Ureter (tissue), 1 donor: ENCODE data around the gene GSTA4. TPM values are rescaled to one million over a fixed set of nuclear protein-coding genes. Genes with fewer than 3 reads are reported as not detected.

Source experiments
- DNase-seq: peaks from one replicate; pipeline ENCODE4 v3.0.0-alpha.2; 2020; ENCODE audit warnings: low spot score
- total RNA-seq: library from RNA; stranded (reverse); gene quantifications from one replicate; pipeline ENCODE4 v1.2.4, GENCODE V29; 2023
- donor health status: DM: yes; HTN: yes; CAD: no.

Gene GSTA4
- total RNA-seq = 12.2 TPM

- DNase-seq = peak; percentile 97
These were observed at the start of gene GSTA4 for GRCh38 chr6:52995089-52995912. Gene GSTA4, minus strand, starts transcription at chr6:52995284. Its CDS starts 1,041 bp downstream, at chr6:52994243.

GRCh38 chr6:53044572-53044971 lies 49.5 kb upstream of the GSTA4 start:
- no peak for DNase-seq

GRCh38 chr6:53044071-53044470 lies 49.0 kb upstream of the GSTA4 start:
- no peak for DNase-seq

GRCh38 chr6:53043581-53043980 lies 48.5 kb upstream of the GSTA4 start:
- DNase-seq = no peak

GRCh38 chr6:53042112-53042511 lies 47.0 kb upstream of the GSTA4 start:
- no peak for DNase-seq

GRCh38 chr6:53041356-53041755 lies 46.3 kb upstream of the GSTA4 start:
- DNase-seq = no peak

GRCh38 chr6:53038596-53038995 lies 43.5 kb upstream of the GSTA4 start:
- no peak for DNase-seq

GRCh38 chr6:53038141-53038540 lies 43.1 kb upstream of the GSTA4 start:
- DNase-seq = no peak

GRCh38 chr6:53035549-53036213 lies 40.6 kb upstream of the GSTA4 start:
- DNase-seq = no peak

GRCh38 chr6:53033764-53034163 lies 38.7 kb upstream of the GSTA4 start:
- no peak for DNase-seq

GRCh38 chr6:53032849-53033248 lies 37.8 kb upstream of the GSTA4 start:
- DNase-seq = no peak

GRCh38 chr6:53031281-53031680 lies 36.2 kb upstream of the GSTA4 start:
- no peak for DNase-seq

- no peak for DNase-seq
These were observed 34.7 kb upstream of the GSTA4 start for GRCh38 chr6:53029761-53030160.

GRCh38 chr6:53029257-53029656 lies 34.2 kb upstream of the GSTA4 start:
- DNase-seq = no peak

- DNase-seq = no peak
These were observed 33.4 kb upstream of the GSTA4 start for GRCh38 chr6:53028467-53028866.

GRCh38 chr6:53027131-53027718 lies 32.1 kb upstream of the GSTA4 start:
- no peak for DNase-seq

- no peak for DNase-seq
These were observed 31.4 kb upstream of the GSTA4 start for GRCh38 chr6:53026526-53026925.

GRCh38 chr6:53023323-53023722 lies 28.2 kb upstream of the GSTA4 start:
- DNase-seq = no peak

GRCh38 chr6:53020005-53020744 lies 25.1 kb upstream of the GSTA4 start:
- no peak for DNase-seq

- no peak for DNase-seq
These were observed 23.4 kb upstream of the GSTA4 start for GRCh38 chr6:53018446-53018845.

- DNase-seq = no peak
These were observed 20.4 kb upstream of the GSTA4 start for GRCh38 chr6:53015486-53015885.

GRCh38 chr6:53014744-53015143 lies 19.7 kb upstream of the GSTA4 start:
- no peak for DNase-seq
